NB4 (cell line): ENCODE measurements around the gene SMYD3.

ENCODE experiments used
- CTCF ChIP-seq: IDR thresholded peaks from one replicate; pipeline ENCODE4 v1.5.1; 2012; ENCODE audit warnings: low read depth, low read length
- MYC ChIP-seq: IDR thresholded peaks from 2 replicates; pipeline ENCODE4 v1.6.1; 2011; ENCODE audit warnings: low read depth, low read length

GRCh38 chr1:246138781-246139180 lies 368.3 kb downstream of the SMYD3 start:
- TF ChIP-seq CTCF, result no peak
- TF ChIP-seq MYC, result no peak
